H1 (cell line): ENCODE data around the gene BRICD5.

Experiments used
- CHD7 ChIP-seq: fragments of 300-600 bp; sonication (generic); IDR thresholded peaks from 2 replicates; pipeline ENCODE4 v1.7.1; 2012; ENCODE audit warnings: low read length, moderate library complexity, mild to moderate bottlenecking, inconsistent platforms; ENCODE audit not compliant: insufficient replicate concordance
- CTCF ChIP-seq, 3 experiments: IDR thresholded peaks; 1 replicate in 2 of 3; 2 replicates in 1 of 3; pipeline versions ENCODE4 v1.5.1 to v1.6.1; 2011; ENCODE audit warnings: low read length in 3 of 3, mild to moderate bottlenecking in 3 of 3, inconsistent platforms in 2 of 3, low read depth in 1 of 3, moderate library complexity in 1 of 3; ENCODE audit not compliant: insufficient read depth in 1 of 3; ENCODE audit errors: control extremely low read depth in 1 of 3
- GTF2F1 ChIP-seq: IDR thresholded peaks from 2 replicates; pipeline ENCODE4 v1.6.1; 2012; ENCODE audit warnings: low read depth, low read length, improper control_type of control experiment, borderline replicate concordance
- POLR2AphosphoS5 ChIP-seq: IDR thresholded peaks from 2 replicates; pipeline ENCODE4 v1.6.1; 2011; ENCODE audit warnings: low read depth, low read length
- RAD21 ChIP-seq, 2 experiments: IDR thresholded peaks in 1 of 2; conservative IDR thresholded peaks in 1 of 2; 2 replicates each; pipeline ENCODE4 v1.6.1; 2011; ENCODE audit warnings: low read depth in 2 of 2, low read length in 2 of 2, improper control_type of control experiment in 1 of 2, inconsistent platforms in 1 of 2, mild to moderate bottlenecking in 1 of 2, moderate library complexity in 1 of 2
- RFX5 ChIP-seq: IDR thresholded peaks from 2 replicates; pipeline ENCODE4 v1.6.1; 2011; ENCODE audit warnings: low read depth, low read length, improper control_type of control experiment, borderline replicate concordance
- SP1 ChIP-seq: IDR thresholded peaks from 2 replicates; pipeline ENCODE4 v1.6.1; 2011; ENCODE audit warnings: low read depth, low read length
- TBP ChIP-seq: IDR thresholded peaks from 2 replicates; pipeline ENCODE4 v1.6.1; 2011; ENCODE audit warnings: low read depth, low read length, improper control_type of control experiment
- YY1 ChIP-seq: IDR thresholded peaks from 2 replicates; pipeline ENCODE4 v1.6.1; 2011; ENCODE audit warnings: low read depth, mild to moderate bottlenecking, low read length

DNA sequence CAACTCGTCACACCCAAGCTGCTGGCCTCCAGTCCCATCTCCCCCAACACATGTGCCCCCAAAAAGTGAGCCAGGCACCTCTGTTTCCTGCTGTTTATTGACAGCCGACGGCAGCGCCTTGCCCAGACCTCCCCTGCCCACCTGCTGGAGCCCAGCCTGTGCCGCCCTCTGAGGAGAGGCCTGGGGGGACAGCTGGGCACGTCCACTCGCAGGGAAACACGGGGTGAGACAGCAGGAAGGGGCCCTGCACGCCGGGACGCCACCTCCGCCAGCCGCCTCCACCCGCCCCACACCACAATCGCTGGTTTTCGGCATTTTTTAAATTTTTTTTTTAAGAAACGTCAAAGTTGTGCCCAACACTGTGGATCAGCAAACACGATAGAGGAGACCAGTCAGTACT lies 33.6 kb downstream of the BRICD5 start:
- no peak for TF ChIP-seq CTCF (IDR thresholded peaks at IDR 0.05; ENCODE audit: control extremely low read depth in 1 of 3, insufficient read depth in 1 of 3, low read depth in 1 of 3, low read length in 3 of 3)
- TF ChIP-seq CHD7, result no peak
- no peak for TF ChIP-seq POLR2AphosphoS5
- no peak for TF ChIP-seq RFX5
- no peak for TF ChIP-seq RAD21 (IDR thresholded peaks at IDR 0.05 in 1 of 2, conservative IDR thresholded peaks at IDR 0.05 in 1 of 2; ENCODE audit: low read depth in 2 of 2, low read length in 2 of 2)
- no peak for TF ChIP-seq YY1
- no peak for TF ChIP-seq GTF2F1
- TF ChIP-seq SP1, result no peak
- TF ChIP-seq TBP, result no peak
